ENCODE results near the gene PDE7B. TPM values are rescaled to one million over a fixed set of nuclear protein-coding genes. Genes with fewer than 3 reads are reported as not detected.

The PDE7B gene
- total and polyA plus RNA-seq, 2 donors (not counting 1 experiment from before 2014, with no cell fraction given) = 2.6 to 7.5 TPM

- Histone ChIP-seq H3K4me2 (replicated peaks; ENCODE audit: low read depth, low read length, poor library complexity, severe bottlenecking) (peak overlapping the region; percentile 85), H4K20me1 (ENCODE audit: control insufficient read depth, insufficient read depth, low read length, poor library complexity, severe bottlenecking) (no peaks in the 10 kb centered on the region), H3K79me2 (ENCODE audit: control insufficient read depth, insufficient read depth, low read length) (peaks cover 13% of the 10 kb centered on the region), H3K4me1 (ENCODE audit: control insufficient read depth in 2 of 2, insufficient read depth in 2 of 2, low read length in 2 of 2) (peaks cover 17 to 38% of the 10 kb centered on the region in 2 donors), H3K4me3 (ENCODE audit: control extremely low read depth in 1 of 5, extremely low read depth in 1 of 5, insufficient read depth in 1 of 5, low read depth in 2 of 5, low read length in 4 of 5) (no peak overlapping the region), H3K36me3 (replicated peaks in 1 of 2; ENCODE audit: control extremely low read depth in 1 of 2, control insufficient read depth in 1 of 2, extremely low read depth in 1 of 2, insufficient read depth in 2 of 2, low read length in 1 of 2) (peaks cover 0 to 2% of the 10 kb centered on the region in 2 experiments), H3K9ac (ENCODE audit: low read length) (peak overlapping the region; percentile 75), H3K27ac (ENCODE audit: low read length in 2 of 2) (peak overlapping the region in 1 of 2 donors; percentile 85), H3K27me3 (replicated peaks in 1 of 4; ENCODE audit: control extremely low read depth in 1 of 4, control insufficient read depth in 3 of 4, insufficient read depth in 4 of 4, low read length in 3 of 4) (no peaks in the 10 kb centered on the region), H2AFZ (ENCODE audit: insufficient read depth, low read depth, low read length, poor library complexity, severe bottlenecking) (no peak overlapping the region), H3K9me3 (ENCODE audit: control extremely low read depth in 1 of 3, control insufficient read depth in 2 of 3, insufficient read depth in 1 of 3, low read length in 2 of 3) (no peaks in the 10 kb centered on the region)
- TF ChIP-seq EZH2 (IDR thresholded peaks at IDR 0.05; ENCODE audit: borderline replicate concordance, insufficient read depth, low read depth, low read length, poor library complexity, severe bottlenecking) (no peak), CTCF (IDR thresholded peaks at IDR 0.05) (no peak)
- H3K9me3 Mint-ChIP-seq (ENCODE audit: insufficient read depth) = no peaks in the 10 kb centered on the region
- H3K27me3 Mint-ChIP-seq = no peaks in the 10 kb centered on the region
- ATAC-seq (ENCODE audit: low read depth) (no peak), DNase-seq (peak; percentile 19)
- no peak overlapping the region for H3K27ac Mint-ChIP-seq
- peak overlapping the region; percentile 87 for H3K4me3 Mint-ChIP-seq
- intact Hi-C loops (cut with micrococcal nuclease) = loop anchor here (1.0 to 10.0 kb wide), 4 partner anchors 29 to 441 kb away; no protein-coding TSS in a partner anchor
- peaks cover 40% of the 10 kb centered on the region for H3K4me1 Mint-ChIP-seq
- ChIA-PET CTCF (interaction anchor here (1.3 to 2.7 kb wide), 2 partner anchors 18 to 59 kb away, joined by 3 to 18 read pairs; no protein-coding TSS in a partner anchor), POLR2A (no interaction called here)
- 58% methylated on average over 2 of the region's 3 CpGs for WGBS (ENCODE audit: insufficient coverage)
Observed at GRCh38 chr6:135850882-135851281, 619 bp upstream of the PDE7B start.

- no peaks in the 10 kb centered on the region for H3K27me3 Mint-ChIP-seq
- ATAC-seq (ENCODE audit: low read depth) = no peak
- peak overlapping the region; percentile 24 for H3K9ac ChIP-seq (ENCODE audit: low read length)
- peaks cover 13% of the 10 kb centered on the region for H3K79me2 ChIP-seq (ENCODE audit: control insufficient read depth, insufficient read depth, low read length)
- H3K27ac Mint-ChIP-seq = no peak overlapping the region
- no peak for DNase-seq
- no peak overlapping the region for H3K27ac ChIP-seq (ENCODE audit: low read length in 2 of 2)
- peak overlapping the region in 3 of 5 experiments; percentile 59 to 82 (median 76) for H3K4me3 ChIP-seq (ENCODE audit: control extremely low read depth in 1 of 5, extremely low read depth in 1 of 5, insufficient read depth in 1 of 5, low read depth in 2 of 5, low read length in 4 of 5)
- ChIA-PET CTCF (interaction anchor here (0.8 to 2.7 kb wide), 4 partner anchors 29 to 185 kb away, joined by 3 to 18 read pairs (median 4); no protein-coding TSS in a partner anchor), POLR2A (no interaction called here)
- intact Hi-C loops (cut with micrococcal nuclease) = loop anchor here (1.0 to 10.0 kb wide), 3 partner anchors 8 to 440 kb away; no protein-coding TSS in a partner anchor
- no peaks in the 10 kb centered on the region for H3K27me3 ChIP-seq (replicated peaks in 1 of 4; ENCODE audit: control extremely low read depth in 1 of 4, control insufficient read depth in 3 of 4, insufficient read depth in 4 of 4, low read length in 3 of 4)
- H3K9me3 Mint-ChIP-seq (ENCODE audit: insufficient read depth) = no peaks in the 10 kb centered on the region
- peak overlapping the region; percentile 85 for H3K4me2 ChIP-seq (replicated peaks; ENCODE audit: low read depth, low read length, poor library complexity, severe bottlenecking)
- no peaks in the 10 kb centered on the region for H4K20me1 ChIP-seq (ENCODE audit: control insufficient read depth, insufficient read depth, low read length, poor library complexity, severe bottlenecking)
- no peak overlapping the region for H2AFZ ChIP-seq (ENCODE audit: insufficient read depth, low read depth, low read length, poor library complexity, severe bottlenecking)
- H3K9me3 ChIP-seq (ENCODE audit: control extremely low read depth in 1 of 3, control insufficient read depth in 2 of 3, insufficient read depth in 1 of 3, low read length in 2 of 3) = no peaks in the 10 kb centered on the region
- no CpG with 5 or more reads among the region's 1 CpG for WGBS (ENCODE audit: insufficient coverage)
- peaks cover 17 to 40% of the 10 kb centered on the region in 2 donors for H3K4me1 ChIP-seq (ENCODE audit: control insufficient read depth in 2 of 2, insufficient read depth in 2 of 2, low read length in 2 of 2)
- peak overlapping the region; percentile 87 for H3K4me3 Mint-ChIP-seq
- H3K36me3 ChIP-seq (replicated peaks in 1 of 2; ENCODE audit: control extremely low read depth in 1 of 2, control insufficient read depth in 1 of 2, extremely low read depth in 1 of 2, insufficient read depth in 2 of 2, low read length in 1 of 2) = peaks cover 0 to 2% of the 10 kb centered on the region in 2 experiments
- TF ChIP-seq CTCF (IDR thresholded peaks at IDR 0.05) (no peak), EZH2 (IDR thresholded peaks at IDR 0.05; ENCODE audit: borderline replicate concordance, insufficient read depth, low read depth, low read length, poor library complexity, severe bottlenecking) (no peak)
- H3K4me1 Mint-ChIP-seq = peaks cover 50% of the 10 kb centered on the region
Observed at GRCh38 chr6:135852746-135853145, 1.2 kb downstream of the PDE7B start.
